GM13977 (cell line): ENCODE results near the gene MFNG.

ENCODE experiments used
- DNase-seq: peaks from one replicate; pipeline ENCODE4 v3.0.0; 2012; ENCODE audit warnings: low spot score
- CTCF ChIP-seq: IDR thresholded peaks from 2 replicates; pipeline ENCODE4 v1.5.1; 2012; ENCODE audit warnings: mild to moderate bottlenecking, control low read depth; ENCODE audit not compliant: insufficient read depth; ENCODE audit errors: extremely low read depth, missing control alignments
- in situ Hi-C: fragments of 300-500 bp; cut with MboI; formaldehyde crosslinking; loops from one replicate; pipeline ENCODE4 v1.12.0; 2022; ENCODE audit warnings: low sequenced_read_pairs, low pct_unique_long_range_greater_than_20kb, mixed read lengths, inconsistent platforms; ENCODE audit not compliant: unreplicated experiment

The MFNG gene

GRCh38 chr22:37442135-37442534 lies 44.0 kb downstream of the MFNG start:
- in situ Hi-C loops: no loop called here
- no peak for DNase-seq
- no peak for TF ChIP-seq CTCF

GRCh38 chr22:37440875-37441274 lies 45.3 kb downstream of the MFNG start:
- no peak for DNase-seq
- TF ChIP-seq CTCF: no peak
- in situ Hi-C loops: no loop called here

- no peak for TF ChIP-seq CTCF
- DNase-seq: no peak
- in situ Hi-C loops: no loop called here
Observed at GRCh38 chr22:37439347-37439746, 46.8 kb downstream of the MFNG start.

- DNase-seq: no peak
- in situ Hi-C loops: no loop called here
- TF ChIP-seq CTCF: no peak
Observed at GRCh38 chr22:37435970-37436603, 50.1 kb downstream of the MFNG start.

- in situ Hi-C loops: no loop called here
- no peak for TF ChIP-seq CTCF
- DNase-seq: no peak
Observed at GRCh38 chr22:37433786-37434185, 52.4 kb downstream of the MFNG start.

GRCh38 chr22:37432708-37433054 lies 53.5 kb downstream of the MFNG start:
- no peak for TF ChIP-seq CTCF
- in situ Hi-C loops: no loop called here
- no peak for DNase-seq
